Loucy (cell line): Measurements from ENCODE around the gene WSCD1.

Experiments
- H2AFZ ChIP-seq: fragments of 200-600 bp; sonication (generic); 2 replicates; pipeline ENCODE4 v1.6.0; 2016; ENCODE audit warnings: antibody characterized with exemption, mild to moderate bottlenecking, low read length, moderate library complexity
- H3F3A ChIP-seq: fragments of 200-600 bp; 2 replicates; pipeline ENCODE4 v1.6.0; 2016; ENCODE audit warnings: antibody characterized with exemption, low read depth, mild to moderate bottlenecking
- H3K27me3 ChIP-seq: fragments of 200-600 bp; sonication (generic); 2 replicates; pipeline ENCODE4 v1.6.1; 2014; ENCODE audit warnings: low read length, mild to moderate bottlenecking; ENCODE audit not compliant: insufficient read depth, poor library complexity, severe bottlenecking
- H3K36me3 ChIP-seq: fragments of 200-600 bp; sonication (generic); 2 replicates; pipeline ENCODE4 v1.6.1; 2016; ENCODE audit warnings: low read length; ENCODE audit not compliant: insufficient read depth
- H3K4me1 ChIP-seq: fragments of 200-600 bp; sonication (generic); 2 replicates; pipeline ENCODE4 v1.5.1; 2014; ENCODE audit warnings: low read length, mild to moderate bottlenecking; ENCODE audit not compliant: insufficient read depth, poor library complexity, severe bottlenecking
- H3K4me2 ChIP-seq: fragments of 200-600 bp; sonication (generic); 2 replicates; pipeline ENCODE4 v1.6.0; 2014; ENCODE audit warnings: antibody characterized with exemption, low read length, low read depth, mild to moderate bottlenecking; ENCODE audit not compliant: poor library complexity, severe bottlenecking
- H3K4me3 ChIP-seq: fragments of 200-600 bp; sonication (generic); 2 replicates; pipeline ENCODE4 v1.5.1; 2014; ENCODE audit warnings: low read length, mild to moderate bottlenecking, mixed read lengths; ENCODE audit not compliant: poor library complexity, severe bottlenecking
- H3K79me2 ChIP-seq: fragments of 200-600 bp; sonication (generic); 2 replicates; pipeline ENCODE4 v1.6.1; 2014; ENCODE audit warnings: low read length; ENCODE audit not compliant: insufficient read depth
- H3K9ac ChIP-seq: fragments of 200-600 bp; sonication (generic); 2 replicates; pipeline ENCODE4 v1.6.0; 2014; ENCODE audit warnings: mild to moderate bottlenecking, low read depth, low read length, moderate library complexity; ENCODE audit not compliant: poor library complexity, severe bottlenecking
- H3K9me2 ChIP-seq: fragments of 200-600 bp; sonication (generic); replicated peaks from 2 replicates; pipeline ENCODE4 v1.6.1; 2016; ENCODE audit warnings: low read depth, low read length, mixed read lengths
- H3K9me3 ChIP-seq: fragments of 200-600 bp; sonication (generic); 2 replicates; pipeline ENCODE4 v1.6.1; 2014; ENCODE audit warnings: mild to moderate bottlenecking, antibody characterized with exemption, low read length, low read depth; ENCODE audit not compliant: insufficient read depth
- H4K20me1 ChIP-seq: fragments of 200-600 bp; sonication (generic); 2 replicates; pipeline ENCODE4 v1.6.0; 2014; ENCODE audit warnings: antibody characterized with exemption, low read length, mild to moderate bottlenecking; ENCODE audit not compliant: insufficient read depth, poor library complexity, severe bottlenecking
- EZH2phosphoT487 ChIP-seq: fragments of 200-600 bp; IDR thresholded peaks from 2 replicates; pipeline ENCODE4 v1.6.1; 2018; ENCODE audit warnings: antibody characterized with exemption, mild to moderate bottlenecking, moderate library complexity, borderline replicate concordance
- TF ChIP-seq, protein P1 (sequence below): fragments of 200-600 bp; sonication (generic); conservative IDR thresholded peaks from 2 replicates; pipeline ENCODE4 v1.5.1; 2014; ENCODE audit warnings: mild to moderate bottlenecking, antibody characterized with exemption, low read length

Gene WSCD1

DNA sequence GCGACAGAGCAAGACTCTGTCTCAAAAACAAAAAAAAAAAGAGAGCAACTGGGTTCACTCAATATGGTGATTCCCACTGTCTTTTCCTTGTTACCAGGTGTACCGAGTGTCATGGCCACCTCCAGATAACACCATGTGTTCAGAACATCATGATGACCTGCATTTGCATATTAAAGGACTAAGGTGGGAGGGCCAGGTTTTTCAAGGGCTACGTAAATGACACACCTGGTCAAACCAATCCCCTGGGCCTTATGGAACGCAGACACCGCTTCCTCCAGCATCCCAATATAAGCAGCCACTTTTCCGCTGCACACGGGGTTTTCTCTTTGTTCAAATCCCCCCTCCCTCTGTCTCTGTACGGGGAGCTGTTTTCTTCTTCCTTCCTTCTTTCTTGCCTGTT is 29.3 kb downstream of the WSCD1 start:
- no peaks in the 10 kb centered on the region for H3K9me2 ChIP-seq
- H3K9ac ChIP-seq: no peak overlapping the region
- H2AFZ ChIP-seq: no peak overlapping the region
- H3K4me2 ChIP-seq: no peak overlapping the region
- peaks cover 20% of the 10 kb centered on the region; the same call in 1 of the 2 replicates for H3K9me3 ChIP-seq
- no peak for TF ChIP-seq EZH2phosphoT487
- TF ChIP-seq, protein P1, sequence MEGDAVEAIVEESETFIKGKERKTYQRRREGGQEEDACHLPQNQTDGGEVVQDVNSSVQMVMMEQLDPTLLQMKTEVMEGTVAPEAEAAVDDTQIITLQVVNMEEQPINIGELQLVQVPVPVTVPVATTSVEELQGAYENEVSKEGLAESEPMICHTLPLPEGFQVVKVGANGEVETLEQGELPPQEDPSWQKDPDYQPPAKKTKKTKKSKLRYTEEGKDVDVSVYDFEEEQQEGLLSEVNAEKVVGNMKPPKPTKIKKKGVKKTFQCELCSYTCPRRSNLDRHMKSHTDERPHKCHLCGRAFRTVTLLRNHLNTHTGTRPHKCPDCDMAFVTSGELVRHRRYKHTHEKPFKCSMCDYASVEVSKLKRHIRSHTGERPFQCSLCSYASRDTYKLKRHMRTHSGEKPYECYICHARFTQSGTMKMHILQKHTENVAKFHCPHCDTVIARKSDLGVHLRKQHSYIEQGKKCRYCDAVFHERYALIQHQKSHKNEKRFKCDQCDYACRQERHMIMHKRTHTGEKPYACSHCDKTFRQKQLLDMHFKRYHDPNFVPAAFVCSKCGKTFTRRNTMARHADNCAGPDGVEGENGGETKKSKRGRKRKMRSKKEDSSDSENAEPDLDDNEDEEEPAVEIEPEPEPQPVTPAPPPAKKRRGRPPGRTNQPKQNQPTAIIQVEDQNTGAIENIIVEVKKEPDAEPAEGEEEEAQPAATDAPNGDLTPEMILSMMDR: no peak
- H3K4me1 ChIP-seq: no peaks in the 10 kb centered on the region
- H3K79me2 ChIP-seq: no peaks in the 10 kb centered on the region
- no peaks in the 10 kb centered on the region for H3F3A ChIP-seq
- no peak overlapping the region for H3K4me3 ChIP-seq
- H3K36me3 ChIP-seq: no peaks in the 10 kb centered on the region
- H4K20me1 ChIP-seq: no peaks in the 10 kb centered on the region
- H3K27me3 ChIP-seq: no peaks in the 10 kb centered on the region

DNA sequence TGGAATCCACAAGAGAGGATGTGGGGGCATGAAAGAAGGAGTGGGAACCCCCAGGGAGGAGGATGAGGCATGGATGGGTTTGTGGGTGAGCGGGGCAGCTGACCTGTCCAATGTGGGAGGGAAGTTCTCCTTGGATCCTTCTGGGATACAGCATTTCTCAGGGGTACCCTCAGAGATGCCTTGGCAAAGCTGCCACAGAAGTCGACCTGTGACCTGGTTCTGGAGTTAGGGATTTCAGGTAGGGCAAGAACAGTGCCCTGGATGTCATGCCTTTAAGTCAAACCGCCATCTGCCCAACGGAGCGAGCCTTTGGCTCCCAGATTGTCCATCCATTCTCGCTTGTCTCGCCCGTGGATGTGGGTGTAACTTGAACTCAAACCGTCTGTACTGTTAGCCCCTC is 30.0 kb downstream of the WSCD1 start:
- Histone ChIP-seq H2AFZ (no peak overlapping the region), H3K79me2 (no peaks in the 10 kb centered on the region), H3K36me3 (no peaks in the 10 kb centered on the region), H3K4me3 (no peak overlapping the region), H3K9me2 (no peaks in the 10 kb centered on the region), H3K4me2 (no peak overlapping the region), H3K27me3 (no peaks in the 10 kb centered on the region), H3K9me3 (peaks cover 20% of the 10 kb centered on the region; the same call in 1 of the 2 replicates), H3K4me1 (no peaks in the 10 kb centered on the region), H3K9ac (no peak overlapping the region), H3F3A (no peaks in the 10 kb centered on the region), H4K20me1 (no peaks in the 10 kb centered on the region)
- TF ChIP-seq, protein P1: no peak
- TF ChIP-seq EZH2phosphoT487: no peak

- Histone ChIP-seq H3K79me2 (no peaks in the 10 kb centered on the region), H3K27me3 (no peaks in the 10 kb centered on the region), H3K9me2 (no peaks in the 10 kb centered on the region), H3K4me1 (no peaks in the 10 kb centered on the region), H3F3A (no peaks in the 10 kb centered on the region), H3K9ac (no peak overlapping the region), H2AFZ (no peak overlapping the region), H3K4me3 (no peak overlapping the region), H4K20me1 (no peaks in the 10 kb centered on the region), H3K36me3 (no peaks in the 10 kb centered on the region), H3K4me2 (no peak overlapping the region), H3K9me3 (peaks cover 15% of the 10 kb centered on the region; the same call in 1 of the 2 replicates)
- TF ChIP-seq, protein P1: no peak
- no peak for TF ChIP-seq EZH2phosphoT487
These were observed 30.8 kb downstream of the WSCD1 start for GRCh38 chr17:6100891-6101500.
